Mesothelial cell of epicardium (in vitro differentiated cells): ENCODE measurements around the gene ZNF829. TPM values are rescaled to one million over a fixed set of nuclear protein-coding genes. Genes with fewer than 3 reads are reported as not detected.

Experiments used
- DNase-seq, 2 experiments: peaks; one replicate each; pipeline ENCODE4 v3.0.0; 2021; ENCODE audit warnings: low spot score in 2 of 2; ENCODE audit not compliant: unreplicated experiment in 2 of 2
- H3K27ac Mint-ChIP-seq: 2 replicates; pipeline ENCODE4 v1.8.0; 2021; ENCODE audit warnings: mixed read lengths
- H3K27me3 Mint-ChIP-seq: 2 replicates; pipeline ENCODE4 v1.8.0; 2021; ENCODE audit warnings: low read depth, mixed read lengths
- H3K36me3 Mint-ChIP-seq: 2 replicates; pipeline ENCODE4 v1.8.0; 2021; ENCODE audit warnings: mixed read lengths
- H3K4me1 Mint-ChIP-seq: 2 replicates; pipeline ENCODE4 v1.8.0; 2021; ENCODE audit warnings: mixed read lengths
- H3K4me3 Mint-ChIP-seq: 2 replicates; pipeline ENCODE4 v1.8.0; 2021; ENCODE audit warnings: mild to moderate bottlenecking, moderate library complexity, mixed read lengths
- H3K9me3 Mint-ChIP-seq: 2 replicates; pipeline ENCODE4 v1.8.0; 2021; ENCODE audit warnings: mixed read lengths
- CTCF ChIP-seq: fragments of 200-600 bp; sonication (generic); IDR thresholded peaks from one replicate; pipeline ENCODE4 v1.5.0; 2021; ENCODE audit warnings: antibody characterized with exemption; ENCODE audit not compliant: unreplicated experiment
- total RNA-seq: library from RNA; stranded (reverse); gene quantifications from 3 replicates; pipeline ENCODE4 v1.2.1, GENCODE V29; 2021

The ZNF829 gene
- total RNA-seq, 1 donor from 2014 or later: 3.0 TPM

GRCh38 chr19:36891768-36892357 is 24.2 kb downstream of the ZNF829 start:
- no peak for TF ChIP-seq CTCF
- H3K9me3 Mint-ChIP-seq: peaks cover 67% of the 10 kb centered on the region
- peaks cover 77% of the 10 kb centered on the region for H3K36me3 Mint-ChIP-seq
- no peaks in the 10 kb centered on the region for H3K27me3 Mint-ChIP-seq
- no peaks in the 10 kb centered on the region for H3K4me1 Mint-ChIP-seq
- no peak overlapping the region for H3K27ac Mint-ChIP-seq
- no peak overlapping the region for H3K4me3 Mint-ChIP-seq
- no peak for DNase-seq

- Mint-ChIP-seq H3K27me3 (no peaks in the 10 kb centered on the region), H3K4me1 (no peaks in the 10 kb centered on the region), H3K36me3 (peaks cover 70% of the 10 kb centered on the region), H3K9me3 (peaks cover 61% of the 10 kb centered on the region), H3K4me3 (no peak overlapping the region), H3K27ac (no peak overlapping the region)
- no peak for DNase-seq
- TF ChIP-seq CTCF: no peak
Observed at GRCh38 chr19:36876993-36877938, 38.8 kb downstream of the ZNF829 start.

GRCh38 chr19:36851898-36852297 is 64.2 kb downstream of the ZNF829 start:
- no peak for DNase-seq
- H3K4me1 Mint-ChIP-seq: peaks cover 3% of the 10 kb centered on the region
- TF ChIP-seq CTCF: no peak
- peaks cover 27% of the 10 kb centered on the region for H3K9me3 Mint-ChIP-seq
- peaks cover 43% of the 10 kb centered on the region for H3K36me3 Mint-ChIP-seq
- no peak overlapping the region for H3K27ac Mint-ChIP-seq
- no peaks in the 10 kb centered on the region for H3K27me3 Mint-ChIP-seq
- H3K4me3 Mint-ChIP-seq: no peak overlapping the region

GRCh38 chr19:36850559-36851442 is 65.3 kb downstream of the ZNF829 start, which contains the start of gene ZNF345:
TSS of gene ZNF345 (plus strand) at chr19:36850876. CDS start at chr19:36876831, 25,955 bp downstream.
- Mint-ChIP-seq H3K4me3 (no peak within 1 kb of the TSS), H3K9me3 (peaks cover 20% of the 10 kb centered on the region), H3K27ac (no peak within 1 kb of the TSS), H3K36me3 (peaks cover 45% of the 10 kb centered on the region), H3K27me3 (no peaks in the 10 kb centered on the region), H3K4me1 (peaks cover 3% of the 10 kb centered on the region)
- DNase-seq: peak; percentile 80 to 86
- TF ChIP-seq CTCF: no peak
